ENCODE measurements around the gene VPS18. TPM values are rescaled to one million over a fixed set of nuclear protein-coding genes. Genes with fewer than 3 reads are reported as not detected.

VPS18 gene
- total RNA-seq, 1 experiment from 2014 or later: 13.2 TPM

DNA sequence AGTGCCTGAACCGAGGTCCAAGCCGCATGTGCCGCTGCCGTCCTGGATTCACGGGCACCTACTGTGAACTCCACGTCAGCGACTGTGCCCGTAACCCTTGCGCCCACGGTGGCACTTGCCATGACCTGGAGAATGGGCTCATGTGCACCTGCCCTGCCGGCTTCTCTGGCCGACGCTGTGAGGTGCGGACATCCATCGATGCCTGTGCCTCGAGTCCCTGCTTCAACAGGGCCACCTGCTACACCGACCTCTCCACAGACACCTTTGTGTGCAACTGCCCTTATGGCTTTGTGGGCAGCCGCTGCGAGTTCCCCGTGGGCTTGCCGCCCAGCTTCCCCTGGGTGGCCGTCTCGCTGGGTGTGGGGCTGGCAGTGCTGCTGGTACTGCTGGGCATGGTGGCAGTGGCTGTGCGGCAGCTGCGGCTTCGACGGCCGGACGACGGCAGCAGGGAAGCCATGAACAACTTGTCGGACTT is 42.0 kb downstream of the VPS18 start:
- no peak overlapping the region for H3K27ac Mint-ChIP-seq (ENCODE audit: low read depth, unreplicated experiment)
- CTCF ChIA-PET: interaction anchor here (0.6 to 1.5 kb wide), 3 partner anchors 13 to 86 kb away, joined by 3 to 5 read pairs (median 3); no protein-coding TSS in a partner anchor
- peaks cover 5% of the 10 kb centered on the region for H3K4me1 Mint-ChIP-seq (ENCODE audit: insufficient read depth, unreplicated experiment)
- no peak overlapping the region for H3K4me3 Mint-ChIP-seq (ENCODE audit: unreplicated experiment)
- DNase-seq (ENCODE audit: unreplicated experiment): no peak
- intact Hi-C loops (cut with micrococcal nuclease): no loop called here
- peaks cover 3% of the 10 kb centered on the region for H3K27me3 Mint-ChIP-seq (ENCODE audit: insufficient read depth, unreplicated experiment)
- H3K36me3 Mint-ChIP-seq (ENCODE audit: insufficient read depth, unreplicated experiment): peaks cover 5% of the 10 kb centered on the region
- BruUV-seq (replicated peaks): no TSS peak
- TF ChIP-seq, protein P1, sequence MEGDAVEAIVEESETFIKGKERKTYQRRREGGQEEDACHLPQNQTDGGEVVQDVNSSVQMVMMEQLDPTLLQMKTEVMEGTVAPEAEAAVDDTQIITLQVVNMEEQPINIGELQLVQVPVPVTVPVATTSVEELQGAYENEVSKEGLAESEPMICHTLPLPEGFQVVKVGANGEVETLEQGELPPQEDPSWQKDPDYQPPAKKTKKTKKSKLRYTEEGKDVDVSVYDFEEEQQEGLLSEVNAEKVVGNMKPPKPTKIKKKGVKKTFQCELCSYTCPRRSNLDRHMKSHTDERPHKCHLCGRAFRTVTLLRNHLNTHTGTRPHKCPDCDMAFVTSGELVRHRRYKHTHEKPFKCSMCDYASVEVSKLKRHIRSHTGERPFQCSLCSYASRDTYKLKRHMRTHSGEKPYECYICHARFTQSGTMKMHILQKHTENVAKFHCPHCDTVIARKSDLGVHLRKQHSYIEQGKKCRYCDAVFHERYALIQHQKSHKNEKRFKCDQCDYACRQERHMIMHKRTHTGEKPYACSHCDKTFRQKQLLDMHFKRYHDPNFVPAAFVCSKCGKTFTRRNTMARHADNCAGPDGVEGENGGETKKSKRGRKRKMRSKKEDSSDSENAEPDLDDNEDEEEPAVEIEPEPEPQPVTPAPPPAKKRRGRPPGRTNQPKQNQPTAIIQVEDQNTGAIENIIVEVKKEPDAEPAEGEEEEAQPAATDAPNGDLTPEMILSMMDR (IDR thresholded peaks at IDR 0.05; ENCODE audit: unreplicated experiment): no peak
- POLR2A ChIA-PET: no interaction called here
- no peaks in the 10 kb centered on the region for H3K9me3 Mint-ChIP-seq (ENCODE audit: unreplicated experiment)

DNA sequence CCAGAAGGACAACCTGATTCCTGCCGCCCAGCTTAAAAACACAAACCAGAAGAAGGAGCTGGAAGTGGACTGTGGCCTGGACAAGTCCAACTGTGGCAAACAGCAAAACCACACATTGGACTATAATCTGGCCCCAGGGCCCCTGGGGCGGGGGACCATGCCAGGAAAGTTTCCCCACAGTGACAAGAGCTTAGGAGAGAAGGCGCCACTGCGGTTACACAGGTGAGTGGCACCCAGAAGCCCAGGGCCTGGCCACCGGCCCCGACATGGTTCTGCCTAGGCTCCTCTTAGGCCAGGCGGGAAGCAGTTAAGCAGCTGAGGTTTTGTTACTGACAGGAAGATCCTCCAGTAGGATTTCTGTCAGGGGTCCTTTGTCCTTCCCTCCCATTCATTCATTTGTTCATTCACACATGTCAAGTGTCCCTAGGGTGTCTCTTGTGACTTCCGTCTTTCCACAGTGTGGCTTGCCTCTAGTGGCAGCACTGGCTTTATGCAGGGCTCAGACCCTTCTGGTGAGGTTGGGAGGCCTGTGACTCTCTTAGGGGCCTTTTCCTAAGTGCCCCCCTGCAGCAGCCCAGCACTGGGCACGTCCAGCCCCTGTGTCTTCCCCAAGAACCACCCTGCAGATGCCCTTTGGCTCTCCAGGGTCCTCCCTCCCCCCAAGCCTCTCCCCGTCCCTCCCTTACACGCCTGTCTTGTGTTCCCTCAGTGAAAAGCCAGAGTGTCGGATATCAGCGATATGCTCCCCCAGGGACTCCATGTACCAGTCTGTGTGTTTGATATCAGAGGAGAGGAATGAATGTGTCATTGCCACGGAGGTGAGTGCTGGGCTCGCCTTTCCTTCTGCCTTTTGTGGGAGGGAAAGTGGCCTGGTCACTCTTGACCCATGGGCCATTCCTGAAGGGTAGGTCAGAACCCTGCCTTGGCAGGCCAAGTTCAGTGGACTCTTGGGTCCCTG is 42.7 kb downstream of the VPS18 start:
- no TSS peak for BruUV-seq (replicated peaks)
- ChIA-PET CTCF (interaction anchor here (0.6 to 1.0 kb wide), 4 partner anchors 12 to 249 kb away, joined by 3 to 4 read pairs (median 3); no protein-coding TSS in a partner anchor), POLR2A (no interaction called here)
- H3K4me1 Mint-ChIP-seq (ENCODE audit: insufficient read depth, unreplicated experiment): peaks cover 5% of the 10 kb centered on the region
- no peak overlapping the region for H3K4me3 Mint-ChIP-seq (ENCODE audit: unreplicated experiment)
- DNase-seq (ENCODE audit: unreplicated experiment): no peak
- H3K36me3 Mint-ChIP-seq (ENCODE audit: insufficient read depth, unreplicated experiment): peaks cover 5% of the 10 kb centered on the region
- no peaks in the 10 kb centered on the region for H3K9me3 Mint-ChIP-seq (ENCODE audit: unreplicated experiment)
- TF ChIP-seq, protein P1 (IDR thresholded peaks at IDR 0.05; ENCODE audit: unreplicated experiment): no peak
- H3K27ac Mint-ChIP-seq (ENCODE audit: low read depth, unreplicated experiment): no peak overlapping the region
- intact Hi-C loops (cut with micrococcal nuclease): no loop called here
- H3K27me3 Mint-ChIP-seq (ENCODE audit: insufficient read depth, unreplicated experiment): no peaks in the 10 kb centered on the region

DNA sequence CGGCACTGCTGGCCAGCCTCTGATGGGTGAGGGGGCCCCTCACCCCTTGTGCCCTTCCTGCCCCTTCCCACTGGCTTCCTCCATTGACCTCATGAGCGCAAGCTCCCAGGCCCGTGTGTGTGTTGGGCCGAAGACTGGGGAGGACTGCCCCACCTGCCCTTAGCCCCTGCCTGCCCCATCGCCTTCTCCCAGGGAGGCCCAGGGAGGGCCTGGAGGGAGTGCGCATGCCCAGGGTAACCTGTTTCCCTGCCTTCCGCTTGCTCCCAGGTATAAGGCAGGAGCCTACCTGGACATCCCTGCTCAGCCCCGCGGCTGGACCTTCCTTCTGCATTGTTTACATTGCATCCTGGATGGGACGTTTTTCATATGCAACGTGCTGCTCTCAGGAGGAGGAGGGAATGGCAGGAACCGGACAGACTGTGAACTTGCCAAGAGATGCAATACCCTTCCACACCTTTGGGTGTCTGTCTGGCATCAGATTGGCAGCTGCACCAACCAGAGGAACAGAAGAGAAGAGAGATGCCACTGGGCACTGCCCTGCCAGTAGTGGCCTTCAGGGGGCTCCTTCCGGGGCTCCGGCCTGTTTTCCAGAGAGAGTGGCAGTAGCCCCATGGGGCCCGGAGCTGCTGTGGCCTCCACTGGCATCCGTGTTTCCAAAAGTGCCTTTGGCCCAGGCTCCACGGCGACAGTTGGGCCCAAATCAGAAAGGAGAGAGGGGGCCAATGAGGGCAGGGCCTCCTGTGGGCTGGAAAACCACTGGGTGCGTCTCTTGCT is 43.7 kb downstream of the VPS18 start:
- no TSS peak for BruUV-seq (replicated peaks)

More for the DNA sequence above, 43.7 kb downstream of the VPS18 start:
- ChIA-PET POLR2A (no interaction called here), CTCF (interaction anchor here (0.6 to 1.4 kb wide), 4 partner anchors 22 to 248 kb away, joined by 3 to 4 read pairs (median 4); no protein-coding TSS in a partner anchor)
- intact Hi-C loops (cut with micrococcal nuclease): loop anchor here (1.0 kb wide), 1 partner anchor 246 kb away; no protein-coding TSS in a partner anchor
- Mint-ChIP-seq H3K36me3 (ENCODE audit: insufficient read depth, unreplicated experiment) (peaks cover 5% of the 10 kb centered on the region), H3K9me3 (ENCODE audit: unreplicated experiment) (no peaks in the 10 kb centered on the region), H3K4me3 (ENCODE audit: unreplicated experiment) (no peak overlapping the region), H3K4me1 (ENCODE audit: insufficient read depth, unreplicated experiment) (peaks cover 11% of the 10 kb centered on the region), H3K27ac (ENCODE audit: low read depth, unreplicated experiment) (no peak overlapping the region), H3K27me3 (ENCODE audit: insufficient read depth, unreplicated experiment) (no peaks in the 10 kb centered on the region)
- peak; percentile 76 for DNase-seq (ENCODE audit: unreplicated experiment)
- TF ChIP-seq, protein P1 (IDR thresholded peaks at IDR 0.05; ENCODE audit: unreplicated experiment): peak; percentile 54

All from MCF 10A (cell line).